KMS-11 (cell line): Measurements from ENCODE around the gene MACROD2.

ENCODE experiments used
- H2AFZ ChIP-seq: fragments of 200-600 bp; sonication (generic); 2 replicates; pipeline ENCODE4 v1.6.1; 2016; ENCODE audit warnings: antibody characterized with exemption, mixed run types, low read depth
- H3K27ac ChIP-seq: fragments of 200-600 bp; sonication (generic); 2 replicates; pipeline ENCODE4 v1.6.1; 2016; ENCODE audit warnings: mild to moderate bottlenecking, mixed run types
- H3K27me3 ChIP-seq: fragments of 200-600 bp; sonication (generic); 2 replicates; pipeline ENCODE4 v1.6.1; 2017; ENCODE audit warnings: mild to moderate bottlenecking, low read depth, mixed run types, moderate library complexity; ENCODE audit not compliant: insufficient read depth
- H3K36me3 ChIP-seq: fragments of 200-600 bp; sonication (generic); 2 replicates; pipeline ENCODE4 v1.6.1; 2017; ENCODE audit warnings: mild to moderate bottlenecking, mixed run types; ENCODE audit not compliant: insufficient read depth
- H3K4me1 ChIP-seq: fragments of 200-600 bp; sonication (generic); 2 replicates; pipeline ENCODE4 v1.6.1; 2016; ENCODE audit warnings: mild to moderate bottlenecking, low read depth, mixed run types; ENCODE audit not compliant: poor library complexity, severe bottlenecking
- H3K4me2 ChIP-seq: fragments of 200-600 bp; sonication (generic); 2 replicates; pipeline ENCODE4 v1.7.0; 2016; ENCODE audit warnings: mild to moderate bottlenecking, mixed run types
- H3K4me3 ChIP-seq: fragments of 200-600 bp; sonication (generic); IDR thresholded peaks from 2 replicates; pipeline ENCODE4 v1.6.1; 2017; ENCODE audit warnings: low read depth, low read length, mixed read lengths; ENCODE audit not compliant: insufficient read depth
- H3K79me2 ChIP-seq: fragments of 200-600 bp; sonication (generic); 2 replicates; pipeline ENCODE4 v1.6.1; 2016; ENCODE audit warnings: low read depth, mixed run types; ENCODE audit not compliant: insufficient read depth
- H3K9ac ChIP-seq: fragments of 200-600 bp; sonication (generic); 2 replicates; pipeline ENCODE4 v1.6.1; 2016; ENCODE audit warnings: mild to moderate bottlenecking, mixed run types
- H4K20me1 ChIP-seq: fragments of 200-600 bp; sonication (generic); 2 replicates; pipeline ENCODE4 v1.6.1; 2016; ENCODE audit warnings: mild to moderate bottlenecking, mixed run types; ENCODE audit not compliant: insufficient read depth
- CTCF ChIP-seq: fragments of 200-600 bp; sonication (generic); conservative IDR thresholded peaks from 2 replicates; pipeline ENCODE4 v1.6.1; 2017; ENCODE audit warnings: low read depth, mild to moderate bottlenecking, antibody characterized with exemption, low read length, moderate library complexity, mixed read lengths

Gene MACROD2

GRCh38 chr20:14341801-14342200, 346.5 kb downstream of the MACROD2 start:
- Histone ChIP-seq H2AFZ (no peak overlapping the region), H3K4me2 (no peak overlapping the region), H3K27ac (no peak overlapping the region), H4K20me1 (no peaks in the 10 kb centered on the region), H3K4me1 (no peaks in the 10 kb centered on the region), H3K36me3 (no peaks in the 10 kb centered on the region), H3K4me3 (no peak overlapping the region), H3K27me3 (no peaks in the 10 kb centered on the region), H3K79me2 (no peaks in the 10 kb centered on the region), H3K9ac (no peak overlapping the region)
- TF ChIP-seq CTCF, result no peak

- Histone ChIP-seq H3K79me2 (no peaks in the 10 kb centered on the region), H3K9ac (no peak overlapping the region), H2AFZ (no peak overlapping the region), H4K20me1 (no peaks in the 10 kb centered on the region), H3K27me3 (no peaks in the 10 kb centered on the region), H3K4me2 (no peak overlapping the region), H3K4me1 (no peaks in the 10 kb centered on the region), H3K27ac (no peak overlapping the region), H3K4me3 (no peak overlapping the region), H3K36me3 (no peaks in the 10 kb centered on the region)
- TF ChIP-seq CTCF, result no peak
Observed at GRCh38 chr20:14342918-14343317, 347.6 kb downstream of the MACROD2 start.

GRCh38 chr20:14343491-14344065, 348.3 kb downstream of the MACROD2 start:
- no peak overlapping the region for H3K9ac ChIP-seq
- no peak overlapping the region for H3K4me3 ChIP-seq
- H3K27ac ChIP-seq, result no peak overlapping the region
- no peak overlapping the region for H2AFZ ChIP-seq
- no peaks in the 10 kb centered on the region for H3K27me3 ChIP-seq
- no peak overlapping the region for H3K4me2 ChIP-seq
- no peaks in the 10 kb centered on the region for H3K79me2 ChIP-seq
- H4K20me1 ChIP-seq, result no peaks in the 10 kb centered on the region
- H3K36me3 ChIP-seq, result no peaks in the 10 kb centered on the region
- TF ChIP-seq CTCF, result no peak
- no peaks in the 10 kb centered on the region for H3K4me1 ChIP-seq

GRCh38 chr20:14344746-14345145, 349.4 kb downstream of the MACROD2 start:
- H3K36me3 ChIP-seq, result no peaks in the 10 kb centered on the region
- no peak overlapping the region for H3K4me3 ChIP-seq
- no peak for TF ChIP-seq CTCF
- no peak overlapping the region for H3K9ac ChIP-seq
- no peak overlapping the region for H3K27ac ChIP-seq
- no peaks in the 10 kb centered on the region for H3K4me1 ChIP-seq
- H2AFZ ChIP-seq, result no peak overlapping the region
- no peaks in the 10 kb centered on the region for H3K27me3 ChIP-seq
- H4K20me1 ChIP-seq, result no peaks in the 10 kb centered on the region
- no peak overlapping the region for H3K4me2 ChIP-seq
- no peaks in the 10 kb centered on the region for H3K79me2 ChIP-seq
